Measurements from ENCODE around the gene TNPO2.

Gene TNPO2

DNA sequence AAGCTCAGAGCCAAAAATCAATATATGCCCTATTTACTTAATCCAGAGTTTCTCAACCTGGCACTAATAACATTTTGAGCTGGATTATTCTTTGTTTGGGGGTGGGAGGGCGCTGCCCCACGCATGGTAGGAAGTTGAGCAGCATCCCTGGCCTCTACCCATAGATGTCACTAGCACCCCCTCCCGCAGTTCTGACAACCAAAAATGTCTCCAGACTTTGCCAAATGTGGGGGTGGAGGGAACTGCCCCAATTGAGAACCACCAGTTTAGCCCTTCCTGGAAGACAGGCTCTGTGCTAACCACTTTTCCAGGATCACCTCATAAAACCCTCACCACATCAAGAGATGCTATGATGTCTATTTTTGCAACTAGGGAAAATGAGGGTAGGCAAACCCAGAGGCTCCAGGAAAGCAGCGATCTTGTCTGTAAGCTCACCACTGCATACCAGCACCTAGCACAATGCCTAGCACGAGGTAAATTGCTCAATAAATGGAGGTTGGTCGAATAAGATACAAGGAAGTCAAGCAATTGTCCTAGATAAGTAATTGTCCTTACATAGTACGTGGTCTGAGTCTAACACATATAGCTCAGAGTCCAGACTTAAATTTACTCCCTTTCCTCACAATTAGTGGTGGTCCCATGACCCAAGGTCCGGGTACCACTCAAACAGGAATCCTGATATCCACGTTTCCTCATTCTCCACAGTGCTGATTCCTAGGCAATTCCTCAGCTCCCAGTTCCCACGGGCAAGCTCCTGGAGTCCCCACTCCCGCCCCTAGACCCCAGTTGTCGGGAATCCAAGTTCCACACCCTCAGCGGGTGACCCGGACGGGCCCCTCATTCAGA is 9.9 kb upstream of the TNPO2 start:
- Histone ChIP-seq H3K9ac (ENCODE audit: low read length) (peak overlapping the region; percentile 95), H3K79me2 (ENCODE audit: low read length) (peaks cover 74% of the 10 kb centered on the region), H3K4me2 (ENCODE audit: low read length) (peak overlapping the region; percentile 91), H3K36me3 (replicated peaks; ENCODE audit: low read depth, low read length) (peaks cover 33% of the 10 kb centered on the region), H3K4me3 (ENCODE audit: low read length) (peak overlapping the region; percentile 87), H4K20me1 (ENCODE audit: insufficient read depth, low read length) (peaks cover 37% of the 10 kb centered on the region), H3K4me1 (ENCODE audit: low read length) (peaks cover 33% of the 10 kb centered on the region), H3K27me3 (ENCODE audit: low read depth, low read length) (no peaks in the 10 kb centered on the region), H3K27ac (ENCODE audit: low read length) (peak overlapping the region; percentile 73), H3K9me3 (ENCODE audit: insufficient read depth, low read length) (no peaks in the 10 kb centered on the region), H2AFZ (ENCODE audit: low read depth, low read length) (no peak overlapping the region)
- TF ChIP-seq EZH2phosphoT487 (IDR thresholded peaks at IDR 0.05; ENCODE audit: low read depth) (no peak), CTCF (IDR thresholded peaks at IDR 0.05; ENCODE audit: low read depth, low read length) (peak; percentile 68)

- Histone ChIP-seq H3K4me3 (ENCODE audit: low read length) (no peak overlapping the region), H3K4me1 (ENCODE audit: low read length) (peaks cover 22% of the 10 kb centered on the region), H3K4me2 (ENCODE audit: low read length) (no peak overlapping the region), H3K27ac (ENCODE audit: low read length) (no peak overlapping the region), H3K27me3 (ENCODE audit: low read depth, low read length) (no peaks in the 10 kb centered on the region), H3K36me3 (replicated peaks; ENCODE audit: low read depth, low read length) (peaks cover 42% of the 10 kb centered on the region), H4K20me1 (ENCODE audit: insufficient read depth, low read length) (peaks cover 37% of the 10 kb centered on the region), H3K79me2 (ENCODE audit: low read length) (peaks cover 62% of the 10 kb centered on the region), H3K9me3 (ENCODE audit: insufficient read depth, low read length) (no peaks in the 10 kb centered on the region), H3K9ac (ENCODE audit: low read length) (no peak overlapping the region), H2AFZ (ENCODE audit: low read depth, low read length) (no peak overlapping the region)
- TF ChIP-seq CTCF (IDR thresholded peaks at IDR 0.05; ENCODE audit: low read depth, low read length) (no peak), EZH2phosphoT487 (IDR thresholded peaks at IDR 0.05; ENCODE audit: low read depth) (no peak)
Measured at GRCh38 chr19:12731337-12731736, 7.6 kb upstream of the TNPO2 start.

DNA sequence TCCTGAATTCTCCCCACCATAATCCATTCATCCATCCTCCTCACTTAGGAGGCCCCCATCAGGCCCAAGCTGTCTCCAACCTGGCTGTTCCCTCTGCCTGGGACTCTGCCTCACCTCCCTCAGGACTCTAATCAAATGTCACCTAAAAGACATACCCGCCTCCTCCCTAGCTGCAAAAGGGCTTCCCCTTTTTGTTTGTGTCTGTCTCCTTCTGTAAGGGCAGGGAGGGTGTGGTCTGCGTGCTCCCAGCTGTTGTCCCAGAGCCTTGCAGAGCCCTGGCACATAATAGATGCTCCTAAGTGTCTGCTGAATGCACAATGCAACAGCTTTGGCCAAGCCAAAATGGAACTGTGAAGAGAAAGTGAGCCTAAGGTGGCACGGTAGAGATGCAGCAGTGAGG is 6.3 kb upstream of the TNPO2 start:
- TF ChIP-seq EZH2phosphoT487 (IDR thresholded peaks at IDR 0.05; ENCODE audit: low read depth) (no peak), CTCF (IDR thresholded peaks at IDR 0.05; ENCODE audit: low read depth, low read length) (no peak)

GRCh38 chr19:12727745-12728433 is 4.2 kb upstream of the TNPO2 start:
- H3K9ac ChIP-seq (ENCODE audit: low read length), result no peak overlapping the region
- H3K9me3 ChIP-seq (ENCODE audit: insufficient read depth, low read length), result no peaks in the 10 kb centered on the region
- H3K36me3 ChIP-seq (replicated peaks; ENCODE audit: low read depth, low read length), result peaks cover 42% of the 10 kb centered on the region
- H2AFZ ChIP-seq (ENCODE audit: low read depth, low read length), result no peak overlapping the region
- H3K27ac ChIP-seq (ENCODE audit: low read length), result no peak overlapping the region
- H3K27me3 ChIP-seq (ENCODE audit: low read depth, low read length), result no peaks in the 10 kb centered on the region
- no peak overlapping the region for H3K4me3 ChIP-seq (ENCODE audit: low read length)
- peaks cover 55% of the 10 kb centered on the region for H3K79me2 ChIP-seq (ENCODE audit: low read length)
- H4K20me1 ChIP-seq (ENCODE audit: insufficient read depth, low read length), result peaks cover 26% of the 10 kb centered on the region
- peaks cover 10% of the 10 kb centered on the region for H3K4me1 ChIP-seq (ENCODE audit: low read length)
- TF ChIP-seq CTCF (IDR thresholded peaks at IDR 0.05; ENCODE audit: low read depth, low read length) (no peak), EZH2phosphoT487 (IDR thresholded peaks at IDR 0.05; ENCODE audit: low read depth) (no peak)
- no peak overlapping the region for H3K4me2 ChIP-seq (ENCODE audit: low read length)

More for the DNA sequence above, 6.3 kb upstream of the TNPO2 start:
- Histone ChIP-seq H3K4me1 (ENCODE audit: low read length) (peaks cover 15% of the 10 kb centered on the region), H2AFZ (ENCODE audit: low read depth, low read length) (no peak overlapping the region), H3K9ac (ENCODE audit: low read length) (no peak overlapping the region), H3K36me3 (replicated peaks; ENCODE audit: low read depth, low read length) (peaks cover 42% of the 10 kb centered on the region), H3K27me3 (ENCODE audit: low read depth, low read length) (no peaks in the 10 kb centered on the region), H4K20me1 (ENCODE audit: insufficient read depth, low read length) (peaks cover 37% of the 10 kb centered on the region), H3K4me3 (ENCODE audit: low read length) (no peak overlapping the region), H3K9me3 (ENCODE audit: insufficient read depth, low read length) (no peaks in the 10 kb centered on the region), H3K79me2 (ENCODE audit: low read length) (peaks cover 58% of the 10 kb centered on the region), H3K27ac (ENCODE audit: low read length) (no peak overlapping the region), H3K4me2 (ENCODE audit: low read length) (no peak overlapping the region)

Measured in OCI-LY3 (cell line).